Activated naive CD4-positive, alpha-beta T cell treated with anti-CD3 and anti-CD28 coated beads, Interleukin-2, amount 50 U/mL, for 24 hours (primary cell): ENCODE data around the gene WBP2.
"Not testable (repeated sequence)": the region's sequence is repeated elsewhere in the genome, so short reads cannot be mapped to it uniquely, and the experiment has no call there.

ENCODE experiments used
- H3K27ac Mint-ChIP-seq: one replicate; pipeline ENCODE4 v1.8.0; 2021; ENCODE audit warnings: mild to moderate bottlenecking, mixed read lengths
- H3K27me3 Mint-ChIP-seq: one replicate; pipeline ENCODE4 v1.8.0; 2021; ENCODE audit warnings: mixed read lengths
- H3K36me3 Mint-ChIP-seq: one replicate; pipeline ENCODE4 v1.8.0; 2021; ENCODE audit warnings: mixed read lengths
- H3K4me1 Mint-ChIP-seq: one replicate; pipeline ENCODE4 v1.8.0; 2021; ENCODE audit warnings: mixed read lengths
- H3K4me3 Mint-ChIP-seq: one replicate; pipeline ENCODE4 v1.8.0; 2021; ENCODE audit warnings: mild to moderate bottlenecking, mixed read lengths
- H3K9me3 Mint-ChIP-seq: one replicate; pipeline ENCODE4 v1.8.0; 2021; ENCODE audit warnings: mixed read lengths

Gene WBP2

DNA sequence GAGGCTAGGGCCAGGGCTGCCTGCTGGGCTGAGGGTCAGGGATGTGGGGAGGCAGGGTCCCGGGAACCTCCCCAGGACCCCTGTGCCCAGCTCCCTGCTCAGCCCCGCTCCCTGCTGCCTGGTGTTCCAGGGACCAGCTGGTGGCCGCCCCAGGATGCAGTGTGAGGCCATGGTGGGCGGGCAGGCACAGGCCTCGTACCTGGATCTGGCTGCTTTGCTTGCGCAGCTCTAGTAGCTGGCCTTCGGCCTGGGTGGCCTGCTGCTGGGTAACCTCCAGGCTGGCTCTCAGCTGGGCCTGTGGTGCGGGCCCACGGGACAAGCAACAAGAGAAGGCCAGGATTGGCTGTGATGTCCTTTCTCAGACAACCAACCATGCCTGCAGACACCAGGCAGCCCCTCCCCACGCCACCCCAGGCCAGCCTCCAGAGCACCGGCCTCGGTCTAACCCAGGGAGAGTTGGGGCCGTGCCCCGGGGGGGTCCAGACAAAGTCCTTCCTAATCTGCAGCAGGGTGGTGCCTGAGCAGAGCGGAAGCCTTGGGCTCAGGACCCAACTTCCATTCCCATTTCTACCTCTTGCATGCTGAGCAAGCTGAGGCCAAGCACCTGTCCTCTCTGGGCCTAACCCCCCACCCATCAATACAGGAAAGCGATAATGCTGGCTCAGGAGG is 37.6 kb upstream of the WBP2 start:
- no peak overlapping the region for H3K27ac Mint-ChIP-seq
- no peak overlapping the region for H3K4me3 Mint-ChIP-seq
- H3K27me3 Mint-ChIP-seq, result no peaks in the 10 kb centered on the region
- no peaks in the 10 kb centered on the region for H3K36me3 Mint-ChIP-seq
- H3K9me3 Mint-ChIP-seq, result no peaks in the 10 kb centered on the region
- peaks cover 19% of the 10 kb centered on the region for H3K4me1 Mint-ChIP-seq

DNA sequence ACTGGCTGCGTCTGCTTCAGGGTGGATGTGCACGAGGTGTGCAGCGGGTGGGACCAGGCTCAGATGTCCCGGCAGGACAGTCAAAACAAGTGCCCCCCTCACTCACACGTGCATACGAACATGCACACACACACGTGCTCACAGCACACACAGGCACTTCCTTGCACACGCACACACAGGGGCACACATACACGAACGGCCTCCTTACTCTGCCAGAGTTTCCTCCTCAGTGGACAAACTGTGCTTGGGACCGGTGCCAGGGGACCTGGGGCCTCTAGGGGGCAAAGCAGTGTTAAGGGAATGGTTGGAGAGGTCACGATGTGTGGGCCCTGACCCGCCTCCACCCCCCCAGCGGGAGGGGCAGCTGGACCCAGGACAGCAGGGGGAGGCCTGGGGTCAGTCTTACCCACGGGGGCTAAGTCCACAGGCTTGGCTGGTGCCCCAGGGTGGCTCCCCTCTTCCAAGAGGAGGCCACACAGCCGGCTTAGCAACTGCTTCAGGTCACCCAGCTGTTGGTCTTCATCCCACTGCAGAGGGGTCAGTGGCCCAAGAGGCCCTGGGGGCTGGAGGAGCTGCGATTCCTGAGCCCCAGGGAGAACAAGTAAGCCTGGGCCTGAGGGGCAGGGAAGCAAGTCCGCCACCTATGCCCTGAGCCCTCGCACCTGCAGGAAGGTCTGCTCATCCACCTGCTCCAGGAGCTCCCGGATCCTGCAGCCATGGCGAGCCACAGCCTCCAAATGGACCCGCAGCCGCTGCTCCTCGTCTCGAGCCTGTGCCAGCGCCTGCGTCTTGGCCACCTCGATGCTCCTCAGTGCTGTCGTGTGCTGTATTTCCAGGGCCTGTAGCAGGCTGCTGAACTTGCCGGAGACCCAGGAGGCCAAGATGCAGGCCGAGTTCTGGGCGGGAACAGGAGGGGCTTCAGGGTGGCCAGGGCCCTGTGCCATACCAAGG is 36.7 kb upstream of the WBP2 start:
- Mint-ChIP-seq H3K4me3 (no peak overlapping the region), H3K36me3 (no peaks in the 10 kb centered on the region), H3K4me1 (peaks cover 19% of the 10 kb centered on the region), H3K27me3 (no peaks in the 10 kb centered on the region), H3K9me3 (no peaks in the 10 kb centered on the region), H3K27ac (no peak overlapping the region)

GRCh38 chr17:75891022-75891604 is 36.0 kb upstream of the WBP2 start:
- H3K27ac Mint-ChIP-seq, result no peak overlapping the region
- H3K36me3 Mint-ChIP-seq, result no peaks in the 10 kb centered on the region
- H3K4me3 Mint-ChIP-seq, result no peak overlapping the region
- peaks cover 19% of the 10 kb centered on the region for H3K4me1 Mint-ChIP-seq
- no peaks in the 10 kb centered on the region for H3K9me3 Mint-ChIP-seq
- H3K27me3 Mint-ChIP-seq, result no peaks in the 10 kb centered on the region

DNA sequence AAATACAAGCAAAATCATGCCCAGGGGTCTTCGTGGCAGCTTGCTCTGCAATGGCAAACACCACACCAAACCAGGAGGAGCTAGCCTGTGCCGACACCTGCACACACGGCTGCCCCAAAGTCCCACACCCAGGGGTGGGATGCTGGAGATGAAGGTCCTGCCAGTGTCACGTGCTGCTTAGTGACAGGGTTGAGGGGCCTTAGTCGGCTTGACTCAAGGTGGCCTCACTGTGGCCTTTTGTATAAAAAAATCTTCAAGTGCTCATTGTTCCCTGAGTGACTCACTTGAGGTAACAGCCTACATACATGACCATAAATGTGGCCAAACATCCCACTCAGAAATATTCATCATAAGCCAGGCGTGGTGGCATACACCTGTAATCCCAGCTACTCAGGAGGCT is 34.3 kb upstream of the WBP2 start:
- Mint-ChIP-seq H3K4me1 (peaks cover 8% of the 10 kb centered on the region), H3K36me3 (no peaks in the 10 kb centered on the region), H3K9me3 (no peaks in the 10 kb centered on the region), H3K27me3 (no peaks in the 10 kb centered on the region), H3K27ac (no peak overlapping the region), H3K4me3 (no peak overlapping the region)

GRCh38 chr17:75888484-75888883 is 33.3 kb upstream of the WBP2 start:
- Mint-ChIP-seq H3K27ac (peak overlapping the region; percentile 62), H3K4me3 (no peak overlapping the region), H3K27me3 (no peaks in the 10 kb centered on the region), H3K4me1 (no peaks in the 10 kb centered on the region), H3K36me3 (no peaks in the 10 kb centered on the region), H3K9me3 (no peaks in the 10 kb centered on the region)

GRCh38 chr17:75885860-75886259 is 30.7 kb upstream of the WBP2 start:
- not testable (repeated sequence) for H3K27me3 Mint-ChIP-seq, H3K9me3 Mint-ChIP-seq, H3K27ac Mint-ChIP-seq, H3K36me3 Mint-ChIP-seq, H3K4me1 Mint-ChIP-seq, H3K4me3 Mint-ChIP-seq

- H3K27ac Mint-ChIP-seq, result no peak overlapping the region
- H3K36me3 Mint-ChIP-seq, result no peaks in the 10 kb centered on the region
- no peak overlapping the region for H3K4me3 Mint-ChIP-seq
- H3K9me3 Mint-ChIP-seq, result no peaks in the 10 kb centered on the region
- H3K4me1 Mint-ChIP-seq, result peaks cover 7% of the 10 kb centered on the region
- no peaks in the 10 kb centered on the region for H3K27me3 Mint-ChIP-seq
Measured at GRCh38 chr17:75885431-75885830, 30.3 kb upstream of the WBP2 start.

DNA sequence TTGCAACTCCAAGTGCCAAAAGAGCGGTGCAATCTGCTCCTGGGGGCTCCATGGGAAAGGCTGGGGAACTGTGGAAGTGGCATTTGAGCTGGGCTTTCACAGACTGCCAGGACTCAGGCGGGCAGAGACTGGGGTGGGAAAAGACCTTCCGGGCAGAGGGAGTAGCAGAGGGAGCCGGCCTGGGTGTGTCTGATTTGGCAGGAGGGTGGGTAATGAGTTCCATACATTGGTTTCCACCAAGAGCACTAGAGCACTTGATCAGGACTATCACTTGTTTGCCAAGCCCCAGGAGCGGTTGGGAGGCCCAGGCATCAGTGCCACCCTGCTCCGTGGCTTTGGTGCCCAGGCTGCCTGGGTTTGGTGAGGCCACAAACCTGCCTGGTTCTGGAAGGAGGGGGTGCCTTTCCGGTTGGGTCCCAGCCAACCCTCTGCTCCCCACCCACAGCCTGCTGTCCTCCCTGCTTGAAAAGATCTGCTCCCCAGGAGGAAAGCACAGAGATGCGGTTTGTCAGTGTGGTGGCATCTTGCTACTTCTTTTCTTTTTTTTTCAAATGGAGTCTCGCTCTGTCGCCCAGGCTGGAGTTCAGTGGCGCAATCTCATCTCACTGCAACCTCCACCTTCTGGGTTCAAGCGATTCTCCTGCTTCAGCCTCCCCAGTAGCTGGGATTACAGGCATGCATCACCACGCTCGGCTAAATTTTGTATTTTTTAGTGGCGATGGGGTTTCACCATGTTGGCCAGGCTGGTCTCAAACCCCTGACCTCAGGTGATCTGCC is 26.7 kb upstream of the WBP2 start:
- no peak overlapping the region for H3K4me3 Mint-ChIP-seq
- H3K36me3 Mint-ChIP-seq, result no peaks in the 10 kb centered on the region
- H3K27me3 Mint-ChIP-seq, result no peaks in the 10 kb centered on the region
- H3K4me1 Mint-ChIP-seq, result peaks cover 15% of the 10 kb centered on the region
- H3K27ac Mint-ChIP-seq, result no peak overlapping the region
- no peaks in the 10 kb centered on the region for H3K9me3 Mint-ChIP-seq

- Mint-ChIP-seq H3K36me3 (no peaks in the 10 kb centered on the region), H3K4me3 (peak overlapping the region; percentile 19), H3K9me3 (no peaks in the 10 kb centered on the region), H3K27me3 (no peaks in the 10 kb centered on the region), H3K27ac (no peak overlapping the region), H3K4me1 (peaks cover 31% of the 10 kb centered on the region)
Measured at GRCh38 chr17:75880266-75880665, 25.1 kb upstream of the WBP2 start.

DNA sequence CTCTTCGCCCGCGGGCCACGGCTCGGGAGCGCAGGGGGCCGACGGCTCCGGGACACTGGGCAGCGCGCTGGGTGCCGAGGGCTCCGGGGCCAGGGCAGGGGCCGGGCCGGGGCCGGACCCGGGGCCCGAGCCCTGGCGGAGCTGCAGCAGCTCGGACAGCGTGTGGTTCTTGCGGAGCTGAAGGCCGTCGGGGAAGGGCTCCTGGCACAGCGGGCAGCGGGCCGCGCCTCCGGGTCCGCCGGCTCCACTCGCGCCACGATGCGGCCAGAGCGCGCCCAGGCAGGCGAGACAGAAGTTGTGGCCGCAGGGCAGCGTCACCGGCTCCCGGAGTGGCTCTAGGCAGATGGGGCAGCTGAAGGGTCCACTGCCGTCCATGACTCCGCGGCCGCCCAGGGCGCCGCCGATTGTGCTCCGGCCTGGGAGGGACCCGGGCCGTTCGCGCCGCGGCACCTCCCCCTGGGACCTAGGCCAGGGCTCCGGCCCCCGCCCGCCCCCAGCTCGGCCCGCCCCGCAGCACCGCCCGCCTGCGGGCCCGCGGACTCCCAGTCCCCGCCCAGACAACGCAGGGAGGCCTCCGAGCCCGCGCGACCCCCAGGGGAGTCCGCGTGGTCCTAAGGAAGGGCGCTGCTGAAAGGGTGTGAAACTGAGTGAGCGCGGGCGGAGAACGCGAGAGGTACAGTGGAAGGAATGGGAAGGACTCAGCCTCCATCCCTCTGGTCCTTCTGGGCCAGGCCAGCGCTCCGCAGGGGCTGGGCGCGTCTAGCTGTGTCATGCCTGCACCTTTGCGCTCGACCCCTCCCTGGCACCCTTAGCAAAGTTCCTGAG is 23.3 kb upstream of the WBP2 start, which contains the start of gene TRIM47:
Gene TRIM47 (minus strand): TSS at position 408 of the 825 bp plus-strand sequence. CDS start 33 bp downstream, at position 375.
- Mint-ChIP-seq H3K27ac (peak within 1 kb of the TSS; percentile 92), H3K9me3 (no peaks in the 10 kb centered on the region), H3K27me3 (no peaks in the 10 kb centered on the region), H3K36me3 (no peaks in the 10 kb centered on the region), H3K4me1 (peaks cover 38% of the 10 kb centered on the region), H3K4me3 (peak within 1 kb of the TSS; percentile 88)

- Mint-ChIP-seq H3K27me3 (no peaks in the 10 kb centered on the region), H3K4me1 (peaks cover 41% of the 10 kb centered on the region), H3K27ac (peak overlapping the region; percentile 92), H3K4me3 (peak overlapping the region; percentile 88), H3K9me3 (no peaks in the 10 kb centered on the region), H3K36me3 (no peaks in the 10 kb centered on the region)
Measured at GRCh38 chr17:75877752-75878173, 22.6 kb upstream of the WBP2 start.

GRCh38 chr17:75876938-75877751 is 22.0 kb upstream of the WBP2 start:
- peak overlapping the region; percentile 88 for H3K4me3 Mint-ChIP-seq
- no peaks in the 10 kb centered on the region for H3K9me3 Mint-ChIP-seq
- no peaks in the 10 kb centered on the region for H3K27me3 Mint-ChIP-seq

DNA sequence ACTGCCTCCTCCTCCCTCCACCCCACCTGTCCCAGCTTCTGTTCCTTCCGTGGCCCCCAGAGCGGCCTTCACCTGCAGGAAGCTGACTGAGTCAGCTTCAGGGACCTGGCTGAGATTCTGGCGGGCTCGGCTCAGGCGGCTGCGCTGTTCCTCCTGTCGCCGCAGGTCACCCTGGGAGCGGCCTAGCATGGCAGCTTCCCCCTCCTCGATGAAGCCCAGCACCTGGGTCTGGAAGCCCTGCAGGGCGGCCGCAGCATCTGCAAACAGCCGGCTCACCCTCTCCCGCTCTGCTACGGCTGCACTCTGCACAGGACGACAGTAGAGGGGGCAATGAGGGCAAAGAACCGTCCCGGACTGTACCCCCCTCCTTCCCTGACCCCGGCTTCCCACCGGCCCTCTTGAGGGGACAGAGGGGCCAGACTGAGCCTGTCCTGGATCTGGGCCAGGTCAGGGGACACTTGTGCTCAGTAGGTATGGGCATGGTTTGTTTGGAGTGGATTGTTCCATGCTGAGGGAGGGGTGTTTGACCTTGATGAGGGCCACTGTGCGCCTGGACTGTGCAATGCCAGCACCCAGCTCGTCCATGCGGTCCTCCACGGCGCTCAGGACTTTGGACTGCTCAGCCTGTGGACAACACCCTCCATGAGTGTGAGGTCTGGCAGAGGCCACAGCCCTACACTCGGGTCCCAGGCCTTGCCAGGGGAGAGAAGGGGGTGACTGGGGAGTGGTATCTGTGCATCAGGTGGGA is 21.2 kb upstream of the WBP2 start:
- H3K4me1 Mint-ChIP-seq, result peaks cover 40% of the 10 kb centered on the region
- peak overlapping the region; percentile 88 for H3K4me3 Mint-ChIP-seq
- H3K27me3 Mint-ChIP-seq, result no peaks in the 10 kb centered on the region
- H3K36me3 Mint-ChIP-seq, result no peaks in the 10 kb centered on the region
- H3K27ac Mint-ChIP-seq, result peak overlapping the region; percentile 81
- H3K9me3 Mint-ChIP-seq, result no peaks in the 10 kb centered on the region

More at GRCh38 chr17:75876938-75877751, 22.0 kb upstream of the WBP2 start:
- peaks cover 46% of the 10 kb centered on the region for H3K4me1 Mint-ChIP-seq
- no peaks in the 10 kb centered on the region for H3K36me3 Mint-ChIP-seq
- H3K27ac Mint-ChIP-seq, result peak overlapping the region; percentile 92
